ENCODE data around the gene RREB1. TPM values are rescaled to one million over a fixed set of nuclear protein-coding genes. Genes with fewer than 3 reads are reported as not detected.

Gene RREB1
- total and polyA plus RNA-seq, 2 of the 4 experiments (the other 2 are of a cell fraction) = 8.4 to 14.5 TPM

- in situ Hi-C loops (cut with MboI; ENCODE audit: low sequenced_read_pairs) = no loop called here
- Histone ChIP-seq H2BK15ac (ENCODE audit: low read depth, low read length) (no peak overlapping the region), H3K4ac (ENCODE audit: low read depth, low read length) (no peak overlapping the region), H2AFZ (replicated peaks; ENCODE audit: low read length, poor library complexity) (no peak overlapping the region), H2BK120ac (ENCODE audit: low read depth, low read length) (no peak overlapping the region), H2AK5ac (ENCODE audit: low read depth, low read length) (no peak overlapping the region), H2AK9ac (replicated peaks; ENCODE audit: low read depth, low read length, poor library complexity) (no peak overlapping the region), H3K9ac (ENCODE audit: low read depth, low read length) (no peak overlapping the region), H4K8ac (ENCODE audit: low read depth in 2 of 2, low read length in 2 of 2) (no peak overlapping the region), H3K36me3 (ENCODE audit: control insufficient read depth, insufficient read depth, low read length) (peaks cover 38% of the 10 kb centered on the region), H3K79me1 (ENCODE audit: low read depth in 1 of 2, low read length in 2 of 2) (peaks cover 19 to 39% of the 10 kb centered on the region in 2 experiments), H3K4me2 (ENCODE audit: low read depth, low read length) (no peak overlapping the region), H4K20me1 (ENCODE audit: insufficient read depth, low read length) (0 out of 2 replicates have a peak, but pooled peaks cover under 1% of the 10 kb centered on the region), H3K9me1 (ENCODE audit: insufficient read depth, low read length) (peaks cover 8% of the 10 kb centered on the region; the same call in 1 of the 2 replicates), H3K56ac (ENCODE audit: extremely low read depth, insufficient read depth, low read length) (no peak overlapping the region), H3K18ac (ENCODE audit: low read depth, low read length) (no peak overlapping the region), H3K23ac (ENCODE audit: low read depth, low read length) (no peak overlapping the region), H3K4me1 (ENCODE audit: control insufficient read depth, insufficient read depth, low read length) (peaks cover 4% of the 10 kb centered on the region; the same call in 1 of the 2 replicates), H3K4me3 (ENCODE audit: insufficient read depth, low read depth, low read length) (no peak overlapping the region), H3K9me3 (ENCODE audit: control insufficient read depth, insufficient read depth, low read length) (no peaks in the 10 kb centered on the region), H2BK5ac (ENCODE audit: low read depth, low read length, poor library complexity, severe bottlenecking) (no peak overlapping the region), H3K27ac (ENCODE audit: insufficient read depth, low read length) (no peak overlapping the region), H4K5ac (ENCODE audit: low read depth, low read length) (no peak overlapping the region), H3K27me3 (ENCODE audit: control insufficient read depth, insufficient read depth, low read length) (no peaks in the 10 kb centered on the region), H3K14ac (replicated peaks; ENCODE audit: low read depth, low read length) (no peak overlapping the region), H2BK20ac (ENCODE audit: low read depth, low read length) (no peak overlapping the region), H4K91ac (ENCODE audit: insufficient read depth, low read depth, low read length) (no peak overlapping the region)
- BruUV-seq (replicated peaks) = no TSS peak
- ATAC-seq (ENCODE audit: low read depth) (no peak), DNase-seq (no peak)
- WGBS, 2 experiments (ENCODE audit: extremely low coverage in 2 of 2, insufficient read length in 1 of 2) = 86% methylated on average over 1 of the region's 9 CpGs; no CpG with 5 or more reads in 1 of the 2 experiments
- CTCF ChIA-PET = no interaction called here
- intact Hi-C loops (cut with micrococcal nuclease) = no loop called here
- dilution Hi-C loops (cut with HindIII; ENCODE audit: low sequenced_read_pairs, unreplicated experiment) = no loop called here
- TF ChIP-seq BHLHE40 (IDR thresholded peaks at IDR 0.05; ENCODE audit: low read depth, low read length) = no peak
- no peak for TF ChIP-seq CEBPB (IDR thresholded peaks at IDR 0.05; ENCODE audit: low read depth, low read length)
- no peak for TF ChIP-seq NFE2L2 (IDR thresholded peaks at IDR 0.05; ENCODE audit: low read depth, low read length)
- TF ChIP-seq RFX5 (IDR thresholded peaks at IDR 0.05; ENCODE audit: low read depth, low read length) = no peak
- POLR2A ChIA-PET (ENCODE audit: unreplicated experiment) = no interaction called here
Measured at GRCh38 chr6:7224731-7225130, 117.0 kb downstream of the RREB1 start.
